ENCODE results near the gene PPP3R2. TPM values are rescaled to one million over a fixed set of nuclear protein-coding genes. Genes with fewer than 3 reads are reported as not detected.
"Not testable (repeated sequence)": the region's sequence is repeated elsewhere in the genome, so short reads cannot be mapped to it uniquely, and the experiment has no call there.

PPP3R2 gene
- total and polyA plus RNA-seq, 2 experiments from 2014 or later, result not detected

GRCh38 chr9:101590901-101591300, 3.9 kb downstream of the PPP3R2 start (continued):
- no peak for TF ChIP-seq ZNF462 (CRISPR knock-in tag; IDR thresholded peaks at IDR 0.05)
- TF ChIP-seq JUNB (IDR thresholded peaks at IDR 0.05; ENCODE audit: unreplicated experiment), result no peak
- no peak for TF ChIP-seq ETS1 (IDR thresholded peaks at IDR 0.05)
- no peak for TF ChIP-seq EZH2phosphoT487 (IDR thresholded peaks at IDR 0.05; ENCODE audit: unreplicated experiment)
- no peak for TF ChIP-seq ZNF331 (CRISPR knock-in tag; IDR thresholded peaks at IDR 0.05; ENCODE audit: low read depth)
- TF ChIP-seq REST (IDR thresholded peaks at IDR 0.05; ENCODE audit: unreplicated experiment), result no peak
- no peak for TF ChIP-seq NANOG (IDR thresholded peaks at IDR 0.05; ENCODE audit: borderline replicate concordance)
- TF ChIP-seq CTCF (conservative IDR thresholded peaks at IDR 0.05; ENCODE audit: low read depth in 2 of 2), result no peak
- TF ChIP-seq POLR2AphosphoS5 (IDR thresholded peaks at IDR 0.05; ENCODE audit: low read depth), result no peak
- no peak for TF ChIP-seq STAT1 (IDR thresholded peaks at IDR 0.05; ENCODE audit: unreplicated experiment)
- no peak for TF ChIP-seq EZH2 (IDR thresholded peaks at IDR 0.05; ENCODE audit: low read depth, unreplicated experiment)

GRCh38 chr9:101590074-101590473, 4.7 kb downstream of the PPP3R2 start:
- not testable (repeated sequence) for H3K4me1 ChIP-seq (ENCODE audit: insufficient read depth); H3K27ac ChIP-seq (ENCODE audit: low read depth); DNase-seq (ENCODE audit: low spot score); H3K36me3 Mint-ChIP-seq (ENCODE audit: low read depth); H3K27me3 ChIP-seq (ENCODE audit: insufficient read depth); H3K27ac Mint-ChIP-seq; H3K4me3 Mint-ChIP-seq; H3K4me1 Mint-ChIP-seq; H4K20me1 ChIP-seq (replicated peaks; ENCODE audit: insufficient read depth); H3K9me3 Mint-ChIP-seq; ATAC-seq; H3K27me3 Mint-ChIP-seq (ENCODE audit: insufficient read depth, low read depth, poor library complexity); H2AFZ ChIP-seq; H3K4me3 ChIP-seq; H3K4me2 ChIP-seq; H3K9me2 ChIP-seq (ENCODE audit: insufficient read depth); H3F3A ChIP-seq (replicated peaks; ENCODE audit: low read depth); H3K36me3 ChIP-seq (ENCODE audit: insufficient read depth); H3K79me2 ChIP-seq (replicated peaks; ENCODE audit: insufficient read depth)
